CD4-positive, alpha-beta T cell treated with Interleukin-4 for 1 hour (primary cell): ENCODE results near the gene MAN2A1.
A peak's percentile ranks its signal among the peaks of the same experiment; 100 is the strongest.
"Not testable (repeated sequence)": the region's sequence is repeated elsewhere in the genome, so short reads cannot be mapped to it uniquely, and the experiment has no call there.

Experiments
- DNase-seq, 2 donors: peaks; one replicate each; pipeline ENCODE4 v3.0.0-alpha.2; 2020 to 2022

The MAN2A1 gene

GRCh38 chr5:109759306-109759705 is 69.6 kb downstream of the MAN2A1 start:
- DNase-seq, result no peak

- not testable (repeated sequence) for DNase-seq
Measured at GRCh38 chr5:109760130-109760529, 70.4 kb downstream of the MAN2A1 start.

GRCh38 chr5:109762821-109763220 is 73.1 kb downstream of the MAN2A1 start:
- DNase-seq, result no peak

GRCh38 chr5:109767184-109767995 is 77.7 kb downstream of the MAN2A1 start:
- DNase-seq, result no peak

- no peak for DNase-seq
Measured at GRCh38 chr5:109767997-109768396, 78.3 kb downstream of the MAN2A1 start.

- DNase-seq, result no peak
Measured at GRCh38 chr5:109769597-109770291, 80.0 kb downstream of the MAN2A1 start.

GRCh38 chr5:109775130-109775529 is 85.4 kb downstream of the MAN2A1 start:
- no peak for DNase-seq

- no peak for DNase-seq
Measured at GRCh38 chr5:109779036-109779735, 89.5 kb downstream of the MAN2A1 start.

GRCh38 chr5:109784687-109785086 is 95.0 kb downstream of the MAN2A1 start:
- DNase-seq, result no peak

- no peak for DNase-seq
Measured at GRCh38 chr5:109786206-109786855, 96.6 kb downstream of the MAN2A1 start.

GRCh38 chr5:109788596-109788995 is 98.9 kb downstream of the MAN2A1 start:
- peak in 1 of 2 donors; percentile 7 for DNase-seq

- no peak for DNase-seq
Measured at GRCh38 chr5:109792613-109793012, 102.9 kb downstream of the MAN2A1 start.

- no peak for DNase-seq
Measured at GRCh38 chr5:109803854-109804253, 114.1 kb downstream of the MAN2A1 start.

- no peak for DNase-seq
Measured at GRCh38 chr5:109805472-109805871, 115.7 kb downstream of the MAN2A1 start.

GRCh38 chr5:109805883-109806282 is 116.2 kb downstream of the MAN2A1 start:
- DNase-seq, result no peak

- DNase-seq, result no peak
Measured at GRCh38 chr5:109812698-109813097, 123.0 kb downstream of the MAN2A1 start.

- DNase-seq, result no peak
Measured at GRCh38 chr5:109816732-109817131, 127.0 kb downstream of the MAN2A1 start.

GRCh38 chr5:109819878-109820277 is 130.2 kb downstream of the MAN2A1 start:
- DNase-seq, result no peak

GRCh38 chr5:109823597-109823996 is 133.9 kb downstream of the MAN2A1 start:
- DNase-seq, result no peak

- no peak for DNase-seq
Measured at GRCh38 chr5:109825450-109825849, 135.7 kb downstream of the MAN2A1 start.

- DNase-seq, result no peak
Measured at GRCh38 chr5:109826426-109826825, 136.7 kb downstream of the MAN2A1 start.

GRCh38 chr5:109829331-109829730 is 139.6 kb downstream of the MAN2A1 start:
- no peak for DNase-seq

GRCh38 chr5:109830955-109831502 is 141.3 kb downstream of the MAN2A1 start:
- no peak for DNase-seq
